GM21390 (cell line): ENCODE data around the gene GABBR1.
"Not testable (repeated sequence)": the region's sequence is repeated elsewhere in the genome, so short reads cannot be mapped to it uniquely, and the experiment has no call there.

Source experiments
- ATAC-seq: cut with Tn5 transposase; IDR thresholded peaks from one replicate; pipeline ENCODE4 v1.9.1; 2021; ENCODE audit not compliant: unreplicated experiment

Gene GABBR1

DNA sequence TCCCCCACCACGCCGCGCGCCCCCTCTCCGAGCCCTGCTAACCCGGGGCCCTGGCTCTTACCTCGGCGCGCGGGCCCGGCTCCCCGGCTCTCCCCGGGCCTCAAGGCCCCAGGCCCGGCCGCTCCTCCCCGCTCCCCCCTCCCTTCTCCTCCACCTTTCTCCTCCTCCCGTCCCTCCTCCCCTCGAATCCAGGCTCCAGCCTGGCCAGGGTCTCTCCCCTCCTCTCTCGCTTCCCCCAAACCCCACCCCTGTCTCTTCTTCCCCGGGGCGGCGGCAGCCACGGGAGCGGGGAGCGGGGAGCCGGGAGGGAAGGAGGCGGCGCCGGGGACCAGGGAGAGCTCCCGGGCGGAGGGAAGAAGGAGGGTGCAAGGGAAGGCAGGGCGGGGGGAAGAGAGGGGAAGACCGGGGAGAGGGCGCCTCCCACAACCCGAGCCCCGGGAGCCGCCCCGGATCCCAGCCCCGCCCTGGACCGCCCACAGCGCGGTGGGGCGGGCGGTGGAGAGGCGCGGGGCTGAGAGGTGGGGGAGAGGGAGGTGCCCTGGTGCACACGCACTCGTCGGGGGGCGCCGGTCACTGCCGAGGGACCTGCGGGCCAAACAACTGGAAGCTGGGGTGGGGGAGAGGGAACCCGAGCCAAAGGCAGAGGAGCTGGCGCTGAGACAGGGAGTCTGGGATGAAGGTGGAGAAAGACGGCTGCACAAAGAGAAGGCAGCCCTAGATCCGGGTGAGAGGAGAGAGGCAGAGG is at the start of gene GABBR1:
TSS of gene GABBR1 (minus strand) at position 395 of the 745 bp plus-strand sequence. CDS start 798 bp downstream, outside the sequence.
- peak; percentile 78 for ATAC-seq

DNA sequence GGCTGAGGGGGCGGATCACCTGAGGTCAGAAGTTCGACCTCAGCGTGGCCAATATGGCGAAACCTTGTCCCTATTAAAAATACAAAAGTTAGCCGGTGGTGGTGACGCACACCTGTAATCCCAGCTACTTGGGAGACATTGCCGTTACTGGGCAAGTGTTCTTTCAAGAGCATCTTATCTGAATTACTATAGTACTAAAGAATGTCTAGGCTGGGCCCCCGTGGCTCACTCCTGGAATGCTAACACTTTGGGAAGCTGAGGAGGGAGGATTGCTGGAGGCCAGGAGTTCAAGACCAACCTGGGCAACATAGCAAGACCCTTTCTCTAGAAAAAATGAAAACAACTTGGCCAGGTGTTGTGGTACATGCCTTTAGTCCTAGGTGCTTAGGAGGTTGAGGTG is 48.8 kb upstream of the GABBR1 start:
- no peak for ATAC-seq

DNA sequence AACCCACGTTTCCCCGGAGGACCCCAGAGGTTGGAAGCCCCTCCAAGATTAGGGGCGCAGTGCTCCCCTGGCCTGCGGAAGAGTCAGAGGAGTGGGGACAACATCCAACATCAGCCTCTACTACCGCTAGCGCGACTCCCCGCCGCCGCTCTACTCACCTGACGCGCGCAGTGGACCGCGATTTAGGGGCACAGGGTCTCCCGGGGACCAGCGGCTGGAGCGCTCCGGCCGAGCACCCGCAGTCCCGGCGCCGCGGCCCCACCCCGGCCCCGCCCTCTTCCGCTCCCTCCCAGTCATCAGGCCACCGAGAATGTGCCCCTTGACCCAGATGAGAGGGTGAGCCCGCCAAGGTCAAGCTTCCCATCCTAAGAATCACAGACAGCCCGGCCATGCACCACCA is 47.9 kb upstream of the GABBR1 start, which contains the start of gene ZFP57:
TSS of gene ZFP57 (minus strand) at position 249 of the 400 bp plus-strand sequence. CDS start 4,149 bp downstream, outside the sequence.
- no peak for ATAC-seq

DNA sequence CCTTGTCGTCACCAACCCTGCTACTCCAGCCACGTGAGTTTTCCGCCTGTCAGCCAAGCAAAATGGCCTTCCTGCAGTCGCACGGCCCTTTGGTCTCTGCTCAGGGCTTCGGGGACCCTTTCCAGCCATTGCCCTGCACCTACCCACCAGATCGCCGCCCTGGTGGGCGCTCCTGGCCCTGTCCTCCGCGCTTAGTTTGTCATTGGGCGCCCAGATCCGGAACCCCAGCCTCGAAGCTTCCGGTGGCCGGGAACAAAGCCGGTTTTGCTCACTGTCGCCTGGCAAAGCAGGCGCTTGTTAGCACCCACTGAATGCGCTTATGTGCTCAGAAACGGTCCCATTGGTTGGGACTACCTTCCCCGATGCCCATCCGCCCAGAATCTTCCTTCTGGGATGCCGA is 47.4 kb upstream of the GABBR1 start:
- no peak for ATAC-seq

DNA sequence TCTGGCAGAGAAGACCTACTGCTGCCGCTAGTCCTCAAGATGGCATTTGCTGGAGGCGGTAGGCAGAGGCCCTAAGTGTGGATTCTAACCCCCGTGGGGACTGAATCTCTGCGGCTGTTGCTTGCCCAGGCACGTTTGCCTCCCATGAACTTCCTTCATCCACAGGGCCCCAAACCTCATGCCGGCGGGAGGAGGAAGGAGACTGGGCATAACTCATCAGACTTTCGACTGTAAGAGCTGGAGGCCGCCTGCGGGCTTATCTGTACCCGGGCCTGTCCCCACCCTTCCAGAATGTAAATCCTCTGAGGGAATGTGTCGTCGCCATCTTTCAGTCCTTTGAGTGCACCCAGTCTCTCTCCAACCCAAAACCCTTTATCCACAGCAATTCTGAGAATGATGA is 47.0 kb upstream of the GABBR1 start:
- no peak for ATAC-seq

DNA sequence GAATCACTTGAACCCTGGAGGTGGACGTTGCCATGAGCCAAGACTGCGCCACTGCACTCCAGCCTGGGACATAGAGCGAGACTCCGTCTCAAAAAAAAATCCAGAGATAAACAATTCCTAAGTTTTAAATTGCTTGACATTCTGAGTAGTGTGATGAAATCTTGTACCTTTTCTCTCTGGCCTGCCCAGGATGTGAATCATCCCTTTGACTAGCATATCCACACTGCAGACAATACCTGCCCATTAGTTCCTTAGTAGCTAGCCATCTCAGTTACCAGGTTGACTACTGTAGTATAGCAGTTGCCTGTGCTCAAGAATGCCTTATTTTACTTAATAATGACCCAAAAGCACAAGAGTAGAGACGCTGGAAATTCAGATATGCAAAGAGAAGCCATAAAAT is 45.1 kb upstream of the GABBR1 start:
- no peak for ATAC-seq

DNA sequence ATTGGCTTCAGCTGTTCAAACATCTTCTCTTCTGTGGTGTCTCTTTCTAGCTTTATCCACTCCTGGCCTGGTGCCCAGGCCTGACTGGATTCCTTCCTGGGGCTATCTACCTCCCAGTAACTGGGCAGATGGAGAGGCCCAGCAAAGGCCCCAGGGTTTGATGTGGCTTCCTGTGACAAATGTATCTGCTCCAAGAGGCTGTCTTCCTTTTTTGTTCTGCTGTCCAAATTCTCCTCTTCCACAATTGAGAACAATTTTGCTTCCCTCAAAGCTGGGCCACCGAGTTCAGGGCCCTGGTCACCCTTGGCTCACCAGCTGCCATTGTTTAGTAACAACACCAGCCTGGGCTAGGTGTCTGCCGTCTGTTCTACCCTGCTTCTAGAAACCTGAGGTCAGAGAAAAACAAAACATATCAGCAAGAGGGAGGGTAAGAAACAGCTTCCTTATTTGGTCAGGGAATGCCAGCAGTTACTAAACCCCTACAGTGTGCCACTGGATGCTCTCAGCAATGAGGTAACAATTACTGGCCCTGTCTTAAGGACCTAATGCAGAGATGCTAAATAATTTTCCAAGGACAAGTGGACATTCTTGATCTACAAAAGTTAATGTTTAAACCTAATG is 44.1 kb upstream of the GABBR1 start:
- ATAC-seq = no peak

DNA sequence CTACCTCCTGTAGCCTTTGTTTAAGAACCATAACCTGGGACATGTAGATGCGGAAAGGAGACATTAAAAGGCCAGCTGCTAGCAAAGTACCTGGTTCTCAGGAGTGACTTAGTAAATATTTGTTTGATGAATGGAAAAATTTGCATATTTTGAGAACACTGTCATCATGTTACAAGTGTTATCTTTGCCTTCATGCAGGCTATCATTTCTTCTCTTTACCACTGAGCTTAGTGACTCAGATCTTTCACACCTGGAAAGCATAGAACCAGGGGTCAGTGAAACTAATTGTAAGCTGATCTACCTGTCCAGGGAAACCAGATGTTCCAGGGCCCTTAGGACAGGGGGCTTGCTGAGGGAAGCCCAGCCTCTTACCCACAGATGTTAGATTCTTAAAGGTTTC is 42.6 kb upstream of the GABBR1 start:
- ATAC-seq = no peak

DNA sequence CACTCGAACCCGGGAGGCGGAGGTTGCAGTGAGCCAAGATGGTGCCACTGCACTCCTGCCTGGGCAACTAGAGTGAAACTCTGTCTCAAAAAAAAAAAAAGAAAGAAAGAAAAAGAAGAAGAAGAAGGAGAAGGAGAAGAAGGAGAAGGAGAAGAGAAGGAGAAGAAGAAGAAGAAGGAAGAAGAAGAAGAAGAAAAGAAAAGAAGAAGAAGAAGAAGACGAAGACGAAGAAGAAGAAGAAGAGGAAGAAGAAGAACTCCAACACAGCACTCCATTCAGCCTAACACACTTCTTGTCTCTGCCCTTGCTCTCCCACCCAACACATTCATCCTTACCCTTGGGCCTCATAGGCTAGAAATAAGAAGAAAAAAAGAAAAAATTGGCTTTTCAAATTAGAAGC is 41.0 kb upstream of the GABBR1 start:
- no peak for ATAC-seq

DNA sequence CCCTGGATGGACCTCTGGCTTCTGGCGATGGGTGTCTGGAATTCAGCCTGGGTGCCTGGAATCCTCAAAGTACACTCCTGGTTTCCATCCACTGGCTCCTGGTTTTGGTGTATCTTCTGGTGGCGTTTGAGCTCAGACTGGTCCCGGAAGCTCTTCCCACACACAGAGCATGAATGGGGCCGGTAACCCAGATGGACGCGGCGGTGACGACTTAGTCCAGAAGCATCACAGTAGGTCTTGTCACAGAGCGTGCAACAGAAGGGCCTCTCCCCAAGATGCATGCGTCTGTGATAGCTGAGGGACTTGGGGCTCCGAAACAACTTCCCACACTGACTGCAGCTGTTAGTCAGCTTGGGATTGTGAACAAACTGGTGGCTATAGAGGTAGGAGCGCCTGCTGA is 40.2 kb upstream of the GABBR1 start:
- no peak for ATAC-seq

DNA sequence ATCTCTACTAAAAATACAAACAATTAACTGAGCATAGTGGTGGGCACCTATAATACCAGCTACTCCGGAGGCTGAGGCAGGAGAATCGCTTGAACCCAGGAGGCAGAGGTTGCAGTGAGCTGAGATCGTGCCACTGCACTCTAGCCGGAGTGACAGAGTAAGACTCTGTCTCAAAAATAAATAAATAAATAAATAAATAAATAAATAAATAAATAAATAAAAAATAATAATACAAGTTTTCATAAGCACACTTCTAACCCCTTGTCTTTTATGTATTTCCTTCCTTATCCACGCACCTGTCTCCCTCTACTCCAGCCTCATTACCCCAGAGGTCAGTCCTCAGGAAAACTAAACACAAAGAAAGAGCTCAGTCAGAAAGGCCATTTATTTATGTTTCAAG is 39.1 kb upstream of the GABBR1 start:
- not testable (repeated sequence) for ATAC-seq

DNA sequence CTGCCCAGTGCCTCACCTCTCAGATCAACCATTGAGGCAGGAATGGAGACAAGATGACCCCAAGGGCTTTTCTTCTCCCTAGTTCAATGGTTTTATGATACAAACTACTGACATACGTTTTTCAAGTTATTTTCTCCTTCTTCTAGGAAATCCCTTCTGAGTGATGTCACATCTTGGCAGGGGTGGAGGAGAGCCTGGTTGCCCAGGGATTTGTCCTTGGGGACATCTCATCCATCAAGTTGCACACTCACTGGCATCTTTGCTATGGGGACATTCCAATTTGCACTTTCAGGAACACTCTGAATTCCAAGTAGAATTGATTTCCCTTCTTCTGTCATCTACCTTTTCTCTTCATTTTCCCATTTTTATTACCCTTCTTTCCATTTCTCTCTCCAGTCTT is 38.0 kb upstream of the GABBR1 start:
- no peak for ATAC-seq

DNA sequence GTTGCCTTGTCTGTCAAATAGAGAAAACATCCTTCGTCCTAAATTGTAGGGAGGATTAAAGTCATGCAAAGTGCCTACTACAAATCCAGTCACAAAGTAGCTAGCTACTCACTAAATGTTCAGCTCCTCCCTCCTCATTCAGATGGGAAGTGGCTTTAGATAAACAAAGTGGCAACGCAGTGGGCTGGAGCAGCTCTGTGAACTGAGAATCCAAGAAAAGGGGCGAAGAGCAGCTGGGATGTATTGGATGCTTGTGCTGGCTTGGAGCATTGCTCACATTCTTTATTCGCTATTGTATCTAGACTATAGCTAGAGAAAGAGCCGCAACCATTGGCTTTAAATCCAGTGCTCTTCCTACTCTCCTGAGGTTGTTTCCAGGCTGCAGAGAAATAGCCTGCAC is 34.2 kb upstream of the GABBR1 start:
- ATAC-seq = no peak

DNA sequence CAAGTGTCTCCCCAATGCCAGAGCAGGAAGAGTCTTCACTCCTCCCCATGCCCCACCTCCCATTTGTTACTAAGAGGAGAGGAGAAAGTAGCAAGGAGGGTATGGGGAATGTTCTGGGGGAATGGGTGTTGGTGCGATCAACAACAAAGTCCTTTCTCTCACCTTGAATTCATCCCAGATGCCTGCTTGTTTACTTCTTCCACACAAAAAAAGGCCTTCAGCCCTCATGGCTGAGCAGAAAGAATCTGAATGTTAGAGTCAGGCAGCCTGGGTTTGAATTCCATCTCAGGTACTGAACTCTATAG is 33.8 kb upstream of the GABBR1 start:
- no peak for ATAC-seq

DNA sequence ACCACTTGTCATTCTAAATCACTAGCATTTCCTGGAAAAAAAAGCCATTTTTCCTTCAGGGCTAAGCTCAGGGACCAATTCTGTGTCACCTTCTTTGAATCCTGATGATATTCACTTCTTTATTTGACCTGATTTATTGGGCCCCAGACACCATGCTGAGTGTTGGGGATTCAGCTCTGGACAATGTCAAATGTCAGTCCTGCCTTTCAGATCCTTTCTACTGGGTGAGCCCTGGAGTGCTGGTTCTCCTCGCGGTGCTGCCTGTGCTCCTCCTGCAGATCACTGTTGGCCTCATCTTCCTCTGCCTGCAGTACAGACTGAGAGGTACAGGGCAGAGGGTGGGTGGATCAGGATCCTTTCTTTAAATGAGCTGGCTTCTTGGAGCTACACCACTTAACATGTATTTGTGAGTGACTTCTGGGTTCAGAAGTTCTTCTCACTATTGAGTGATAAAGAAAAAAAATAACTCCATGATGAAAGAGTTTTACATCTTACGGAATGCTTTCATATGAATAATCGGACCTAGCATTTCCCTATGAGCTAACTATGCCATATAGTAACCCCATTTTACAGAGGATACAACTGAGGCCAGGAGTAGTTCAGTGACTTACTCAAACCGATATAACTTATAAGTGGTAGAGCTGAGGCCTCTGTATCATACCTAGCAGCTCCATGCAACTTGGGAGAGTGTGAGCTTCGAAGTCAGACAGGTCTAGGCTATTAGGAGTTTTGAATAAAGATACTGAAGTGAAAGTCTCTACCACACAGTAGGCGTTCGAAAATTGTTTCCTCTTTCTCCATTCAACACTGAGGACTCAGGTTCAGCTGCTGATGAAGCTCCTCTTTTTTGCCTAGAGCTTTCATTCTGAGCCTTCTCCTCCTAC is 33.2 kb upstream of the GABBR1 start:
- no peak for ATAC-seq

DNA sequence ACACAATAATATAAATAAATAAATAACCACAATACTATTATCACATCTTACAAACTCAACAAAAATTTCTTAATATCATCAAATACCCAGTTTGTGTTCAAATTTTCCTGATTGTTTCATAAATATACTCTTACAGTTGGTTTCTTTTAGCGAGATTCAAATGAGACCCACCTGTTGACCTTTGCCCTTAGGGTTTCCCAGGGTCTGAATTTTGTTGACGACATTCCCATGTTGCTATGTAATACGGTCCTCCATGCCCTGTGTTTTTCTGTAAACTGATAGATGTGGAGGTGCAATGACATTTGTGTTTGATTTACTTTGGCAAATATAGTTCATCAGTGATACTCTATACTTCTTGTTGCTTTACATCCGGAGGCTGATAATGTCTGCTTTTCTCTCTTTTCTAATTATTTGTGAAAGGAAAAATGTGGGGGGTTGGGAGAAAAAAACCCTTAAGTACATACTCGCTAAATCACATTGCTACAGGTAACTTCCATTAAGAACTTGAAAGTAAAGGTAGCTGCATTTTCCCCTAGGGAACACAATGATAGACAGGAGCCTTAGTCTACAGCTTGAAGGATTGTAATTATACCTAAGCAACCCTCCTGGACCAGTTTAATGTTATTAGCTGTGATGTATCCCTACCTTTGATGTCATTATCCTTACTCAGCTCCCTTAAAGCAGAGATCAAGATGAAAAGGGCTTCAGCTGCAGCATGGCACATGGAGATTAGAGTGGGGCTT is 30.5 kb upstream of the GABBR1 start:
- no peak for ATAC-seq

DNA sequence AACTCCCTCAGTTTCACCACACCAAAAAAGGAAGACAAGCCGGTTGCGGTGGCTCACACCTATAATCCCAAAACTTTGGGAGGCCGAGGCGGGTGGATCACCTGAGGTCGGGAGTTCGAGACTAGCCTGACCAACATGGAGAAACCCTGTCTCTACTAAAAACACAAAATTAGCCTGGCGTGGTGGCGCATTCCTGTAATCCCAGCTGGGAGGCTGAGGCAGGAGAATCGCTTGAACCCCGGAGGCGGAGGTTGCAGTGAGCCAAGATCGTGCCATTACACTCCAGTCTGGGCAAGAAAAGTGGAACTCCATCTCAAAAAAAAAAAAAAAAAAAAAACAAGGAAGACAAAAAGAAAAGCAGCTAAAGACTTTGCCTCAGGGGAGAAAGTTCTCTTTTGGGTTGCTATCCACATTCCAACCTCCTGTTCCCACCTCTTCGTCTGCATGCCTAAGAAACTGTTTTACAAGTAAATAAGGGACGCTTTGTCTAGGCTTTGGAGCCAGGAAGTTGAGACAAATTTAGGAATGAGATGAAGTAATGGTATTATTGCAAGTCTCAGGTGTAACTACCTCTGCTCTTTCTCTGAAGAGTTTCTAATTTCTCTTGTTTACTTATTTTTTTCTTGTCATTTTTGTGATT is 28.6 kb upstream of the GABBR1 start:
- not testable (repeated sequence) for ATAC-seq

DNA sequence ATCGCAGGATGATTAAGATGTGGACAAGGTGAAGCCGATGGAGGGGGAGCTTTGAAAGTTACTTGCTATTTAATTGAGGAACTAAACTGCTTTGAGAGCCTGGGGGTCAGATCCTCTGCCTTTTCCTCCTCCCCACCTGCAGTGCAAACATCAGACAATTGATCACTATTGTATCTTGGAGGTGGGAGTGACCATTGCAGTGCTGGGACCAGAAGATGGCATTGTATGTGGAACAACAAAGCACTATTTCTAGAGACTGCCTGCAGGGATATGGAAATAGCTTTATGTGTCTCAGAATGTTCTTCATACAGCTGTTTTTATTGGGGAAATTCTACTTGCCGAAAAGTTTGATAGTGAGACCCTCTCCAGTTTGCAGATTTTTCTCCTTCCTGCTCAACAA is 28.1 kb upstream of the GABBR1 start:
- ATAC-seq = no peak

DNA sequence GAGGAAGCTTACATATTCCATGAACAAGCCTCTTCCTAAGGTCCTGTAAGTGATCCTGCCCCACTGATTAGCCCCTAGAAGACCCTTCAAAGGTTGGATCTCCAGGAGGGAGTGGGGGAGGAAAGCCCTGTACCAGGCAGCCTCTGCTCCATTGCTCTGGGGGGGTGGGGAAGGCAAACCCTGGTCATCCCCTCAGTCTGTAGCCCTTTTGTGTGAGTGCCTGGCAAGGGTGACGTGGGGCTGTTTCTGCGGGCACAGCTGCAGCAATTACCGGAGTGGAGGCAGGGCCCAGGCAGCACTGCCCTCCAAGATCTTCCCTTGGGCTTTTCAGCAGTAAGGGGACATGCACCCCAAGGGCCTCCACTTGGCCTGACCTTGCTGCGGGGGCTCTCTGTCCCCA is 23.8 kb upstream of the GABBR1 start, which contains the start of gene MOG:
TSS of gene MOG (plus strand) at position 295 of the 400 bp plus-strand sequence. CDS start 118 bp downstream, outside the sequence.
- no peak for ATAC-seq

DNA sequence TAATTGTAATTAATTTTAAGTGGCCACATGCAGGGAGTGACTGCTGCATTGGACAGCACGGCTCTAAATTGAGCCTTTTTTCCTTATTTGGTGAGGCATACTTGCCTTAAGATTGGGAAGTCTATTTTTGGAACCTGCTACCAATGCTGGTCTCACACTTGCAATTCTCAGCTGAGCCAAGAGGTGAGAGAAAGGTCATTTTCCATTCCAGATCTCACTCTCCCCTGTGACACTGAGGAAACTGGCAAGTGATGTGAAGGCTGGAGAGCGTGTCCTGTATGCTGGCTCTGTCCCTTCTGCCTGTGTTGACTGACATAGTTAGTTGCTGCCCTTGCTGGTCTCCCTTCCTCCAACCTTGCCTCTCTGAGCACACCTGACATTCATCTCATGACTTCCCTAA is 23.2 kb upstream of the GABBR1 start:
- ATAC-seq = no peak

DNA sequence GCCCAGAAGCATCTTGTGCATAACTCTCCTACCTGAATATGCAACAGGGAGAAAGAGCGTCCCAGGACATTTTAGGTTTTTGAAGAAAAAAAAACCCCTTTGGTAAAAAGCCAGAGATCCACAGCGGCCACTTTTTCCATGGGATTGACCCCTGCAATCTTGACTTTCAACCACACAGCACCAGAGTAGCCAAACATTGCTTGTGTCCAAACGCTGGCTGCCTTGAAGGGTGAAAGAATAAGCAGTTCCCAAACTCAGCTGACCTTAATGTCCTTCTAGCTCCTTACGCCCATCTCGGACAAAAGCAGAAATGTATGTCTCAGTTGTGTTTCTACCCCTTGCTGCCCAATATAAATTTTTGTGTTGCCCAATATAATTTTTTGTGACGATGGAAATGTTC is 22.7 kb upstream of the GABBR1 start:
- no peak for ATAC-seq
